Parathyroid adenoma (tissue), 2 donors: ENCODE data around the gene ODC1.

Experiments
- H2AFZ ChIP-seq: fragments of 300-600 bp; sonication (generic); one replicate; pipeline ENCODE4 v1.7.0; 2017; ENCODE audit warnings: antibody characterized with exemption, mild to moderate bottlenecking
- H3K27ac ChIP-seq: fragments of 300-600 bp; sonication (generic); one replicate; pipeline ENCODE4 v1.7.0; 2017
- H3K27me3 ChIP-seq: fragments of 300-600 bp; sonication (generic); one replicate; pipeline ENCODE4 v1.7.0; 2017; ENCODE audit warnings: low read length; ENCODE audit not compliant: control insufficient read depth, insufficient read depth
- H3K36me3 ChIP-seq: fragments of 300-600 bp; sonication (generic); one replicate; pipeline ENCODE4 v1.7.0; 2017; ENCODE audit warnings: low read length; ENCODE audit not compliant: control insufficient read depth, insufficient read depth
- H3K4me1 ChIP-seq: fragments of 300-600 bp; sonication (generic); one replicate; pipeline ENCODE4 v1.7.0; 2017; ENCODE audit warnings: control low read depth
- H3K4me2 ChIP-seq: fragments of 300-600 bp; sonication (generic); one replicate; pipeline ENCODE4 v1.7.0; 2017; ENCODE audit warnings: low read length
- H3K4me3 ChIP-seq: fragments of 300-600 bp; sonication (generic); one replicate; pipeline ENCODE4 v1.7.0; 2017; ENCODE audit warnings: low read depth, low read length
- H3K79me2 ChIP-seq: fragments of 300-600 bp; sonication (generic); one replicate; pipeline ENCODE4 v1.7.0; 2017; ENCODE audit warnings: control low read depth
- H3K9ac ChIP-seq: fragments of 300-600 bp; sonication (generic); one replicate; pipeline ENCODE4 v1.7.0; 2017; ENCODE audit warnings: mild to moderate bottlenecking
- H3K9me3 ChIP-seq: fragments of 300-600 bp; sonication (generic); one replicate; pipeline ENCODE4 v1.7.0; 2017; ENCODE audit warnings: low read length; ENCODE audit not compliant: control insufficient read depth
- TF ChIP-seq, protein P1 (sequence below): fragments of 300-600 bp; sonication (generic); IDR thresholded peaks from one replicate; pipeline ENCODE4 v1.7.0; 2017; ENCODE audit warnings: antibody characterized with exemption, mild to moderate bottlenecking
- donor health status: primary hyperparathyroidism.

The ODC1 gene

GRCh38 chr2:10433947-10434885 is 13.9 kb downstream of the ODC1 start:
- Histone ChIP-seq H3K4me2 (no peak overlapping the region), H3K79me2 (no peaks in the 10 kb centered on the region), H3K9ac (no peak overlapping the region), H3K27ac (no peak overlapping the region), H3K27me3 (no peaks in the 10 kb centered on the region), H3K9me3 (no peaks in the 10 kb centered on the region), H3K36me3 (no peaks in the 10 kb centered on the region), H2AFZ (no peak overlapping the region), H3K4me3 (no peak overlapping the region), H3K4me1 (peaks cover 13% of the 10 kb centered on the region)
- TF ChIP-seq, protein P1, sequence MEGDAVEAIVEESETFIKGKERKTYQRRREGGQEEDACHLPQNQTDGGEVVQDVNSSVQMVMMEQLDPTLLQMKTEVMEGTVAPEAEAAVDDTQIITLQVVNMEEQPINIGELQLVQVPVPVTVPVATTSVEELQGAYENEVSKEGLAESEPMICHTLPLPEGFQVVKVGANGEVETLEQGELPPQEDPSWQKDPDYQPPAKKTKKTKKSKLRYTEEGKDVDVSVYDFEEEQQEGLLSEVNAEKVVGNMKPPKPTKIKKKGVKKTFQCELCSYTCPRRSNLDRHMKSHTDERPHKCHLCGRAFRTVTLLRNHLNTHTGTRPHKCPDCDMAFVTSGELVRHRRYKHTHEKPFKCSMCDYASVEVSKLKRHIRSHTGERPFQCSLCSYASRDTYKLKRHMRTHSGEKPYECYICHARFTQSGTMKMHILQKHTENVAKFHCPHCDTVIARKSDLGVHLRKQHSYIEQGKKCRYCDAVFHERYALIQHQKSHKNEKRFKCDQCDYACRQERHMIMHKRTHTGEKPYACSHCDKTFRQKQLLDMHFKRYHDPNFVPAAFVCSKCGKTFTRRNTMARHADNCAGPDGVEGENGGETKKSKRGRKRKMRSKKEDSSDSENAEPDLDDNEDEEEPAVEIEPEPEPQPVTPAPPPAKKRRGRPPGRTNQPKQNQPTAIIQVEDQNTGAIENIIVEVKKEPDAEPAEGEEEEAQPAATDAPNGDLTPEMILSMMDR: no peak

DNA sequence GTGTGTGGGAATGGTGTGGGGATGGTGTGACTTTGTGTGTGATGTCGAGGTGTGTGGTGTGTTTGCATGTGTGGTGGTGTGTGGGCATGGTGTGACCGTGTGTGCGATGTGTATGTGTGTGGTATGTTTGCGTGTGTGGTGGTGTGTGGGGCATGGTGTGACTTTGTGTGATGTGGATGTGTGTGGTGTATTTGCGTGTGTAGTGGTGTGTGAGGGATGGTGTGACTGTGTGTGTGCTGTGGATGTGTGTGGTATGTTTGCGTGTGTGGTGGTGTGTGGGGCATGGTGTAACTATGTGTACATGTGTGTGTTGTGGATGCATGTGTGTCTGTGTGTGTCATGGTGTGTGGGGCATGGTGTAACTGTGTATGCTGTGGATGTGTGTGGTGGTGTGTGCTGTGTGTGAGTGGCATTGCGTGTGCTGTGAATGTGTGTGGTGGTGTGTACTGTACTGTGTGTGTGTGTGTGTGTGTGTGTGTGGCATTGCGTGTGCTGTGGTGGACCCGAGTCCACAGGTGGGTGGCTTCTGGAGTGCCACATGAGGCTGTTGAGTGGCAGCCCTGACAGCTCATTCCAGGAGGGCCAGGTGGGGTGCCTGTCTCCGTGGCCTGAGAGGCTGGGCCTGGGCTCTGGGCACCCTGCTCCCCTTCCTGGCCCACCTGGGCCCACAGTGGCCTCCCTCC is 14.7 kb downstream of the ODC1 start:
- H3K4me3 ChIP-seq: no peak overlapping the region
- no peak overlapping the region for H3K27ac ChIP-seq
- H3K4me1 ChIP-seq: peaks cover 9% of the 10 kb centered on the region
- no peak overlapping the region for H3K4me2 ChIP-seq
- no peaks in the 10 kb centered on the region for H3K27me3 ChIP-seq
- no peak overlapping the region for H3K9ac ChIP-seq
- no peaks in the 10 kb centered on the region for H3K9me3 ChIP-seq
- no peaks in the 10 kb centered on the region for H3K79me2 ChIP-seq
- no peaks in the 10 kb centered on the region for H3K36me3 ChIP-seq
- no peak overlapping the region for H2AFZ ChIP-seq
- TF ChIP-seq, protein P1: no peak

- peak overlapping the region; percentile 68 for H2AFZ ChIP-seq
- H3K9me3 ChIP-seq: no peaks in the 10 kb centered on the region
- H3K79me2 ChIP-seq: no peaks in the 10 kb centered on the region
- H3K4me1 ChIP-seq: peaks cover 5% of the 10 kb centered on the region
- TF ChIP-seq, protein P1: no peak
- H3K36me3 ChIP-seq: no peaks in the 10 kb centered on the region
- H3K4me2 ChIP-seq: no peak overlapping the region
- no peak overlapping the region for H3K4me3 ChIP-seq
- no peaks in the 10 kb centered on the region for H3K27me3 ChIP-seq
- H3K9ac ChIP-seq: no peak overlapping the region
- no peak overlapping the region for H3K27ac ChIP-seq
These were observed 15.6 kb downstream of the ODC1 start for GRCh38 chr2:10432311-10433181.

- Histone ChIP-seq H3K4me3 (no peak overlapping the region), H3K9ac (no peak overlapping the region), H3K36me3 (no peaks in the 10 kb centered on the region), H3K27me3 (no peaks in the 10 kb centered on the region), H2AFZ (no peak overlapping the region), H3K27ac (no peak overlapping the region), H3K4me2 (no peak overlapping the region), H3K9me3 (no peaks in the 10 kb centered on the region), H3K4me1 (peaks cover 2% of the 10 kb centered on the region), H3K79me2 (no peaks in the 10 kb centered on the region)
- TF ChIP-seq, protein P1: no peak
These were observed 16.3 kb downstream of the ODC1 start for GRCh38 chr2:10431797-10432196.
